Stimulated activated CD4-positive, alpha-beta T cell treated with anti-CD3 and anti-CD28 coated beads, Interleukin-12 subunit alpha, Interleukin-12 subunit beta, amount 100 ng/mL, for 48 hours (primary cell): ENCODE measurements around the gene FAM200B.

ENCODE experiments used
- DNase-seq, 3 donors: peaks; one replicate each; pipeline ENCODE4 v3.0.0-alpha.2; 2020; ENCODE audit warnings: low read depth in 2 of 3, low spot score in 1 of 3

The FAM200B gene

DNA sequence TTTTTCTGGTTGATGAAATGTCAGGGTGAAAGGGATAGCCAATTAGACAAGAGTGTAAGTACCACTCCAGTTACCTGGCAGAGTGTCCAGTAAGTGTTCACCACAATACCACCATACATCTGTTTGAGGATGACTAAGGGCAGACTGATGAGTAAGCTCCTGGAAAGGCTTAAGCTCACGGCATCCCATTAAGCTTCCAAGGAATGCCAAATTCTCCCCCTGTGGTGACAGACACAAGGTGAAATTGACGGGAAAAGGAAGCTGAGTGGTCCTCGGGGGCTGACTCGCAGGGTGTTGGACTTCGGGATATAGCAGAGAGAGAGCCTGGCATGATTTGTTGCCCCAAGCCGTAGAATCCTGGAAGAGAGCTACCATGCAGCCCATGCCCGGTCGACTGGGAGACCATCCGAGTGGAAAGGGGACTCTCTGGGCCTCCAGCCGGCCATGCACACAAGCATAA lies 13.6 kb downstream of the FAM200B start:
- no peak for DNase-seq

DNA sequence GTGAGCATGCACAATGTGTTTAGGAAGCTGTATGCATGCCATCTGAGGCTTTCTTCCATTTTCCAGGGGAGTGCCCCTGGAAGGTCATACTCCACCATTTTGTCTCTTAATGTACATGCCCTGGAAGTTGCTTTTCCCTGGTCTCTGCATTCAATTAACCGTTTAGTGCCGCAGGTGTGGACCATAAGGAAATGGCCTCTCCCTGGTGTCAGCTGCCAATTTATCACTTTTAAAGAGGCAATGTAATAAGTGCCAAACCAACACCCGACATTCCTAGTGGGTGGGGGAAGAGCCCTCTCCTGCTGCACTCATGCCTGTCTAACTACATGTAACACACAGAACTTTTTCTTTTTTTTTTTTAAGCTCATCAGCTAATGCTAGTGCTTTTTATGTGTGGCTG lies 14.1 kb downstream of the FAM200B start:
- no peak for DNase-seq

DNA sequence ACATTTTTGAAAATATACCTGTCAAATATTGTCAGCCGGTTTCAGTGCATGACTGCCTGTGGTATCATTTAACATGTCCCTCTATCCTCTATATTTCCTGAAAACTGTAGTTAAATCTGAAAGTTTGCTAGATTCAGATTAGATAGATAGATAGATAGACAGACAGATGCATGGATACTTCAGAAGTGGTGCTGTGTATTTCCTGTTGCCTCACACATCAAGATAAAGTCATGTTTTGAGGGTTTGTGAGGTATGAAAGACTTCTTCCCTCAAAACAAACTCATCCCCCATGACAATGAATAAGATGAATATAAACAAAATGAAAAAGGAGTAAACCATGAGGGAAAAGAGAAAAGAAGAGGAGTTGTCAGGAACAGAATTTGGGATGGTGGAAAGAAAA lies 15.2 kb downstream of the FAM200B start:
- DNase-seq, result no peak

DNA sequence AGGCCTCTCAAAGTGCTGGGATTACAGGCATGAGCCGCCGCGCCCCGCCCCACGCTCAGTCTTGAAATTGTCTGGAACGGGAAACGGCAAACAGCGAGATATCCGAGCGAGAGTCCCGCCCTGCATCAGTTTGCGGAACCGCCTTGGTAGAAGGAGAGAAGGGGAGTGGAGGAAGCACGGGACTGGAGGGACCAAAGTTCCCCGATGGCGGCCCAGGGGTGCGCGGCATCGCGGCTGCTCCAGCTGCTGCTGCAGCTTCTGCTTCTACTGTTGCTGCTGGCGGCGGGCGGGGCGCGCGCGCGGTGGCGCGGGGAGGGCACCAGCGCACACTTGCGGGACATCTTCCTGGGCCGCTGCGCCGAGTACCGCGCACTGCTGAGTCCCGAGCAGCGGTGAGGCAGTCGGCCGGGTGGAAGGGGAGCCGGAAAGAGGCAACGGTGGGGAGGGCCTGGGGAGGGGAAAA lies 21.3 kb downstream of the FAM200B start, which contains the start of gene BST1:
Gene BST1 (plus strand): TSS at position 125 of the 463 bp plus-strand sequence. CDS start 80 bp downstream, at position 205.
- DNase-seq, result peak; percentile 32 to 41 (median 33)

DNA sequence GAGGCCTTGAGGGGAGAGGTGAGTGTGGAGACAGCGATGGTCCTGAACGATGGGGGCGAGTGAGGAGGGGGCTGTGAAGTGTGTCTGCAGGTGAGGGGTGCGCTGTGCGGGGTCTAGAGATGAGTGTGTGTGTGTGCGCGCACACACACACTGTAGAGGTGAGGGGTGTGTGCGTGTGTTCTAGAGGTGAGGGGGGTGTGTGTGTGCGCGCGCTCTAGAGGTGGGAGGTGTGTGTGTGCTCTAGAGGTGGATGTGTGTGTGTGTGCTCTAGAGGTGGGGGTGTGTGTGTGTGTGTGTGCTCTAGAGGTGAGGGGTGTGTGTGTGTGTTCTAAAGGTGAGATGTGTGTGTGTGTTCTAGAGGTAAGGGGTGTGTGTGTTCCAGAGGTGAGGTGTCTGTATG lies 21.8 kb downstream of the FAM200B start:
- no peak for DNase-seq

DNA sequence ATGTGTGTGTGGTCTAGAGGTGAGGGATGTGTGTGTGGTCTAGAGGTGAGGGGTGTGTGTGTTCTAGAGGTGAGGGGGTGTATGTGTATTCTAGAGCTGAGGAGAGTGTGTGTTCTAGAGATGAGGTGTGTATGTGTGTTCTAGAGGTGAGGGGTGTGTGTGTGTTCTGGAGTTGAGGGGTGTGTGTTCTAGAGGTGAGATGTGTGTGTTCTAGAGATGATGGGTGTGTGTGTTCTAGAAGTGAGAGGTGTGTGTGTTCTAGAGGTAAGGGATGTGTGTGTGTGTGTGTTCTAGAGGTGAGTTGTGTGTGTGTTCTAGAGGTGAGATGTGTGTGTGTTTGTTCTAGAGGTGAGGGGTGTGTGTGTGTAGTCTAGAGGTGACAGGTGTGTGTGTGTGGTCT lies 22.5 kb downstream of the FAM200B start:
- DNase-seq, result no peak

DNA sequence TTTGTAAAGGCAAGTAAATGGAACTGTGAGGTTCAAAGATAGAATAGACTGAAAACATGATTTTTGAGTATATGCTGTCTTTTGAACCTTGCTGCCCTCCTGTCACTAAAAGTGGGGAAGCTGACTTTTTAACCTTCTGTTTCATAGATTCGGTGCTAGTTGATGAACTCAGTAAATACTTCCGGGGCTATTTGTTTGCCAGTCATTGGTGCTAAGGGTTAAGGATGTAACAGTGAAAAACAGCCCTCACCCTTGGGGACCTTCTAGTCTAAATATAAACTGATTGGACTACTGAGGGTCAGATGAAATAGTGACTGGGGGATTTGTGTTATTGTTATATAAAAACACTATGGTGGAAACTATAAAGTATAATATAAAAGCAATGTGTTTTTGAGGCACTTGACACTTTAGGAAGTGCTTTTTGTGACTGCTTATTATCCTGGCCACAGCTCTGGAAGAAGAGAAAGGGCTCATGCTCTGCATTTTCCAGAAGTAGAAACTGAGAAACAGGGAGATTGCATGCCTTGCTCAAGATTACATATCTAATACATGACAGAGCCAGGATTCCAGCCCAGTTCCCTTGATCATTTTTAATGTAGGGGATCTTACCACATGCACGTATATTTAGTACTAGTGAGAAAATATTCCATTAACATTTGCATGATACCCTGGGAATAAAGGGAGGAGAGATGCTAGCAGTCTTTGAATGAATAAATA lies 25.2 kb downstream of the FAM200B start:
- DNase-seq, result no peak

DNA sequence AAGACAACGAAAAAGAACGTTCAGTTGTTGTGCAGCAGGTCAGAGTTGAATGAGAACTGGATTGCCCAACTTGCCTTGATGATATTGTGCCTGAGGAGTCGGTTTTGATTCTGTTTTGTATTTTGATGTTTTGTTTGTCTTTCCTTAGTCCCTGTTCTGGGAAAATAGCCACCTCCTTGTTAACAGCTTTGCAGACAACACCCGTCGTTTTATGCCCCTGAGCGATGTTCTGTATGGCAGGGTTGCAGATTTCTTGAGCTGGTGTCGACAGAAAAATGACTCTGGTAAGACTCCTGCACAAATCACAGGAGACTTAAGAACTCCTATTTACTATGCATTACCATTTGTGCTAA lies 25.7 kb downstream of the FAM200B start:
- DNase-seq, result no peak

DNA sequence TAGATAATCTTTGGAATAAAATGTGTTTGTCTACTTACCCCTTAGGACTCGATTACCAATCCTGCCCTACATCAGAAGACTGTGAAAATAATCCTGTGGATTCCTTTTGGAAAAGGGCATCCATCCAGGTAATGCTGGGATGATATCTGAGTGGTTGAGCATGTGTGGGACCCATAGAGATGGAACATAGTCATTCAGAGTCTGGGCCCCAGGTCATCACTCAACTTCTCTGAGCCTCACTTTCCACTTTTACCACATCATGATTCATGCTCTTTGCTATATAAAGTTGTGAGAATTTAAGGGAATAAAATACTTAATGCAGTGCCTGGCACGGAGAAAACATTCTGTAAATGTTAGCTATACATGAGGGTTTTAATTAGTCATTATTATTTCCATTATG lies 30.1 kb downstream of the FAM200B start:
- no peak for DNase-seq

DNA sequence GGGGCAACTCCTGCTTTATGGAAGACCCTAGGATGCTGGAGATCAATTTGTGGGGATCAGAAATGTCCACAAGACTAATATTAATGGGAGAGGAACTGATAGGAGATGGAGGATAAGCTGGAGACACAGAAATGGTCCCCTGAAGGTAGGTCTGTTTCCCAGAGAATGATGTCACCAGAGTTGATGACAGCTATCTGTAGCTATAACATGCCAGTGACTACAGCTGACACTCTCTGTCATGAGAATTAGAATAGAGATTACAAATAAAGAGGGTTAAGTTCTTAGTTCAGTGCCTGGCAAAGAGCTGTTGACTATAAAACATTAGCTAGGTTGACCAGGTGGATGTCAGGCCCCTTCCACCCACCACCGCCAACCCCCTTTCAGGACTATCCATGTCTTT lies 30.6 kb downstream of the FAM200B start:
- DNase-seq, result no peak

DNA sequence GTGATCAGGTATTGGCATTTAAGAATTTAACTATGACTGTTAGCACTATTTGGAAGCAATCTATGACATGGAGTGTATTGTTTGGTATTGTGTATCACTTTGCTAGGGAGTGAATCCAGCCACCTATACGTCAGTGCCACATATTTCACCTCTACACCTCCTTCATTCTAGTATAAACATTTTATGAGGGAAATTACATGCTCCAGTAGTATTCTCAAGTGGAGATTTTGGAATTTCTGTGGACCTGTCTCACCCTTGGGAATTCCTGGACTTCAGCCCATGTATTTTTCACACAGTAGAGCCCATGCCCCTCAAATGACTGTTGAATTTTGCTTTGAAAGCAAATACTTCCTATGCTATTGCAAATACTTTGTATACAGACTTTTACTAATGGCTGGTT lies 32.5 kb downstream of the FAM200B start:
- no peak for DNase-seq

DNA sequence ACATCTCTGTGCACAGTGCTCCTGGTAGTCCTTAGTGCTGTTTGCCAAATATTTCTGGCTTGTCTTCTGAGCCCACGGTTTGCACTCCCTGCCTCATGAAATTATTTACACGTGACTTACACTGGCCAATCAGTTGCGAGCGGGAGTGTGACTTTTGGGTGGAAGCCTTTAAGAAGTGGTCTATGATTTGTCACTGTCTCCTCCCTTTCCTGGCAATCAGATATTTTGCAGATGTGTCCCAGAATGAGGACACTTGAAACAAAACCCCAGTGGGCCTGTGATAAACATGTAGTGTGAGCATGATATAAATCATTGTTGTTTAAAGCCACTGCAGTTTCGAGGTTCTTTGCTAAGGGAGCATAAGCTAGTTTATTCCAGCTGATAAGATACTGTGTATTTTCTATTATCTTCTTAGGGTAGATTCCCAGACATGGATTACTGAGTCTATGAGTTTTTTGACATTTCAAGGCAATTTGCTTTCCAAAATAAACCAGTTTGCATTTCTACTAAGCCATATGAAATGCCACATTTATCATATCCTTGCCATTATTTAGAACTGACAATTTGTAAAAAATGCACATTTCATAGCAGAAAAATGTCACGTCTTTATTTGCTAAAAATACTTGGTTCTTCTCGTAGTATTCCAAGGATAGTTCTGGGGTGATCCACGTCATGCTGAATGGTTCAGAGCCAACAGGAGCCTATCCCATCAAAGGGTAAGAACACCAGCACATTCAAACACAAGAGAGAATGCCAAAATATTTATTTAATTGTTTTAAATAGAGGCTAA lies 33.2 kb downstream of the FAM200B start:
- no peak for DNase-seq

DNA sequence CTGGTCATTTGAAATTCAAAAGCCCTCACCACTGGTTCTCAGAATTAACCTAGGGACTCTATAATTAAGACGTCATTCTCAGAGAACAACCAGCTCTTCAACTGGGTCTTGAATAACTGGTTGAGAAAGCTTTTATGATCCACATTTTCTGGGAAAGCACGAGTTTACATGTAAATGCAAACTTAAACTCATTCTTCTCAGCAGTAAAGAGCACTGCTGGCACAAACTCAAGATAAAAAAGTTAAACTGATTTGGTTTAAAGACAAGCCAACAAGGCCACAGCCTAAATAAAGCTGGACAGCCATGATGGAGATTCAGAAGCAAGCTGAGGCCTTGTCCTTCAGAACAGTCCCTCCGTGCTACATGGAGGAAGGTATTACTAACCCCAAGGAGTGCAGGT lies 34.5 kb downstream of the FAM200B start:
- no peak for DNase-seq

DNA sequence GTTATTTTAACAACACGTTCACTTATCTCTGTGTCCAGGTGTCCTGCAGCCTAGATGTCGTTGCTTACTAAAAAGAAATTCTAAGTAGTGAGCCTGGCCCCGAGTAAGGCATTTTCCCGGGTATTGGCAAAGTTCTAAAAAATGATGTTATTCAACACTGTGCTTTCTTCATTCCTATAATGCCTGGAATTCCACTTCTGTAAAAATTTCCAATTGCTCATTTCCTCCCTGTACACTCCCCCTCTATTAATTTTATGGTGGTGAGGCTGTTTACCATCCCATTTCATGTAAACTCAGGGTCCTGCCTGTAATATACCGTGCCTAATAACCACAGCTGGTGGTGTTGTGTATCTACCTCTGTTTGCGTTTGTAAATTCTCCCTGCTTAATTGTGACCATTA lies 35.5 kb downstream of the FAM200B start:
- no peak for DNase-seq

DNA sequence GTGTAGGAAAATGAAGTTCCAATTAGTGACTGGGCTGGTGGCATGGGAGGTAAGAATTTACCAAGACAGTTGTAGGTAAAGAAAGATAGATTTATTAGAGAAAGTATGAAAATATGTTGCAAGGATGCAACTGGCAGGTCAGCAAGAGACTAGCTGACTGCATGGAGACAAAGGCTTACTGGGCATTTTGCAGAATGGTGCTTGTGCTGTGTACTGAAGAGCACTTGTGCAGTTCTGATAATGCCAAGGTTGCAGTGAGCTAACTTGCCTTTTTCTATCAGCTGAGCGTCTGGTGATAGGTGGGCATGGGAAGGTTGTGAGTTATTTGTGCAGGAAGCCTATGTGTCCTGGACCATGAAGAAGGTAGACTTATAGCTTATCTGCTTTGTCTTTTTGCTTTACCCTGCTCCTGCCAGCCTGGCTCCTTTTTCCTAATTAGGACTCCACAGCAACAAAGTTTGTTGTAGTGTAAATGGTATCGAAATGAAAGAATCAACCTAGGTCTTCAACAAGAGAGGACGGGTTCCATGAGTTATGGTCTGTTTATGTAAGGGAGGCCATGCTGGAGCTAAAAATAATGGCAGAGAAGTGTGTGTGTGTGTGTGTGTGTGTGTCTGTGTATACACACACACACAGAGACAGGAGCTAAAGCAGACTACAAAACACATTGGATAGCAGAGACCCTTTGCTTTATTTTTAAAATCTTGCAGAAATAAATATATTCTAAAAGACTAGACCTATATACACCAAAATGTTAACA lies 36.2 kb downstream of the FAM200B start:
- no peak for DNase-seq

DNA sequence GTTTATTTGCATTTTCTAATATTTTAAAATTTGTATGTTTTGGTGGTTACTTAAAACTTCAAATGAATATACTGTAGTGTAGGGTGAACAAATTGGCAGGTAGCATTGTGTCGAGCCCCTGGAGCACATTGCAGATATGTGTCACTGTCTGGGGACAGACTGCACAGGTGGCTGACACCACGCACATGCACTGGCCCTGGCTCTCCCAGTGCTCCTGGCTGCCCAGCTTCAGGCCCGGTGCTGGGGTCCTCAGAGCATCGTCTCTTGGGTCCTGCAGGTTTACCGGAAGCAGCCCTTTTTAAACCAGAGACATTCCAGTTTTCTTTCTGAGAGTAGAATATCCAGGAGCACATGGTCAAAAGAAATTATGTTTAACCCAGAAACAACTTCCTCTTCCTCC lies 36.8 kb downstream of the FAM200B start:
- no peak for DNase-seq

DNA sequence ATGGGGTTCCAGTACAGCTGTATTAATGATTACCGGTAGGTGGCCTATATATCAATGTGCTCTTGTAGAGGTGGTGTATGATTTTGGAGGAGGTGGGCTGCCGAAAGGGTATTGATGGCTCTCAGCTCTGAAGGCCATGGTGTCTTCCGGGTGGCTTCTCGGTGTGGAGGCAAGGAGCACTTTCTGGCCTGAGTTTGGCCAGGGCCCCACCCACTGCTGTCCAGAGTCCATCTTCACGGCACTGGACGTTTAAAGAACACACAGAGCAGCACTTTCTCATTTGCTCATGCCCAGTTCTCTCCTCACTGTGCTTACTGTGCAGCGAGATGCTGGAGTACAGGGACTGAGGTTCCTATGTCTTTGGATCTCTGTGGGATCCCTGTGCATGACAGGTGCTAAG lies 37.3 kb downstream of the FAM200B start:
- no peak for DNase-seq

DNA sequence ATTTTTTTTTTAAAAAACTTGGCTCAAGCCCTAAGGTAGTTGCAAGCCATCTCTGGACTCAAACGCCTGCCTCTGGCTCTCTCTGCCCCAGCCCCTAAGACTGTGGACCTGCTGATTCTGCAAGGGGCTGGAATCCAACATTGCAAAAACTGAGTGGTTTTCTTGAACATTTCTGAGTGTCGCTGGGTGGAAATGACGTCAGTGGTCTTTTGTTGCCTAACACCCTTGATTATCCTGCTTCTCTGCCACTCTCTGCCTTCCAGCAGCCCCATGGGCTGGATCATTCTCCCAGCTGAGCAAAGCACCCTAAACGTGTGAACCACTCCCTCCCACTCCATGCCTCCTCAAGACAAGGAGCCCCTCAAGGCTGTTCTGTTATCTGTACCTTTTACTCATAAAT lies 37.9 kb downstream of the FAM200B start:
- no peak for DNase-seq

DNA sequence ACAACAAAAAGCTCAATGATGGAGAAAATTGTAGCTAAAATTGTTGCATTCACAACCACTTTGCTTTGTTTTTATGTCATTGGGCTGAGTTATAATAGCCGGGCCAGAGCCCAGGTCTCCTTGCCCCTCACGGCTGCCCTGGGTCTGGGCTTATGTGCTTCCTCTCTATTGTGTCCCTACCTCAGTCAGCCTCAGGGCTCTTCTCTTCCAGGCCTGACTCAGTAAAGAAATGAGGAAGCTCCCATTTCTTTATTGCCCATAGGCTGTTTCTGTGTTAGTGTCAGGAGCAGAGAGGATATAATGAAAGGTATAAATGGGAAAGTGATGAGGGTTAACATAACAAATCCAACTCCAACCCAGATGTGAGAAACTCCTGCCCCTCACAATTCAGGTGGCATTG lies 39.2 kb downstream of the FAM200B start:
- DNase-seq, result no peak

DNA sequence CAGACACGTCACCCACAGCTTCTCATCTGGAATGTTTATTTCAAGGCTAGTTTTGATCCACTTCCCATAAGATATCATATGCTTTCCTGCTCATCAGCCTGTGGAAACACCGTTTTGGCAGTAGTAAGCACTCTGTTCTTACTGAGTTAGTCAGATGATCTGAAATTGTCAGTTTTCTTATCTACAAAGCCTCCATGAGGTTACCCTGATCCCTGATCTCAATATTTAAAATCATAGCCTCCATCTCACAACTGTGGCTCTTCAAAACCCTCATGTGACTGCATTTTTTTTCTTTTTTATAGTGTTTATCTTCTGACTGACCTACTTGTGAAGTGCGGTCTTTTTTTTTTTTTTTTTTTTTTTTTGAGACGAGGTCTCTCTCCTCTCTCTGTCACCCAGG lies 44.0 kb downstream of the FAM200B start:
- no peak for DNase-seq

DNA sequence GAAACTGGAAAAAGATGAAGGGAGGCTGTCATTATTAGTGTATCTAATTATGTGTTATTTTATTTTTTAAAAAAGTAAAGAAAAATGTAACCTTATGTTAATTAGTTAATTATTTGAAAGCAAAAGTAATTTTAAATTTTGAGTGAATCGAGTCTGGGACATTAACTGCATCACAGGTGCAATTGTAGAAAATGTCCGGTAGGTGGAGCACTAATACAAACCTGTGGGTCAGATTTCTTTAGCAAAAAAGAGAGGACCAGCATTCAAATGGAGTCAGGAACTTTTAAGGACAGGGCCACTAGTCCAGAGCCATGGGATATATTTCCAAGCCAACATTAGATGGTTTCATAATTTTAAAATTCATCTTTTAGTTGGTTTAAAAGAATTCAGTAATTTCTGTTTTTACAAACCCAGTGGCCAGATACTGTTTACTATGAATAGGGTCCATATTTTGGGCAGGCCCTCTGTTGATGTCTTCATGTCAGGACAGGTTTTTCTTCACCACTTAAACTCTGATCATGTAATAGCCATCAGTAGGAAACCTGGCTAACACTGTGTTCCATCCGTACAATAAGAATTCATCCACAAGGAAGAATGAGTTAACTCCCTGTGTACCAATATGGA lies 48.4 kb downstream of the FAM200B start:
- peak in 1 of 3 donors; percentile 23 for DNase-seq
